Measurements from ENCODE around the gene ZNF236. TPM values are rescaled to one million over a fixed set of nuclear protein-coding genes. Genes with fewer than 3 reads are reported as not detected.

ZNF236 gene
- total RNA-seq, 4 donors from 2014 or later: 6.2 to 16.5 (median 10.7) TPM

DNA sequence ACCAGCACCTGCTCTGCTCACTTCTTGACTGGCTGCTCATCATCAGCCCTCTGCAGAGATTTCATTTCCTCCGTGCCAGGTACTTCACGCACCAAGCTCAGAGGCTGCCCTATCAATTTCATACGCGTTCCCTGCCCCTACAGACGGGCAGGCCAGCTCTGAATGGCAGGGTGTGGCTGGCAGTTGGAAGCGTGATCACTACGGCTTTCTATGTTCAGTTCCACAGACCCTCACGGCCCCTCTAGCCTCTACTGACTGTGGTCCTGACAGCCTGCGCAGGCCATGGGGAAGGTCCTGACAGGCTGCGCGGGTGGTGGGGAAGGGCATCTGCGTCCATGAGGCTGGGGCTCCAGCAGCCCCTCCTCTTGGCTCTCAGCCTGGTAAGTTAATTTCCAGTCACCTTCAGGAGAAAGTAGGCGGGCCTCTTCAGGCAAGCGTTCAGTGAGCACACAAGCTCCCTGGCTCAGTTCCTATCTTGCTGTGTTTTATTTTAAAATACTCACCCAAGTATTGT lies 154.8 kb downstream of the ZNF236 start:
- DNase-seq: no peak
- Histone ChIP-seq H3K27me3 (no peaks in the 10 kb centered on the region), H3K4me1 (peaks cover 0 to 30% (median 5%) of the 10 kb centered on the region in 3 donors), H3K4me3 (no peak overlapping the region), H3K27ac (no peak overlapping the region), H3K9me3 (no peaks in the 10 kb centered on the region), H3K36me3 (peaks cover 0 to 5% (median 0%) of the 10 kb centered on the region in 3 donors)
- no peak for TF ChIP-seq CTCF (IDR thresholded peaks at IDR 0.05)
- TF ChIP-seq POLR2A (IDR thresholded peaks at IDR 0.05): no peak
- 31 to 83% methylated on average over 10 to 11 of the region's 14 CpGs for WGBS, 2 donors
- intact Hi-C loops (cut with DNase I): no loop called here

GRCh38 chr18:76977684-76978232 lies 155.4 kb downstream of the ZNF236 start:
- Histone ChIP-seq H3K4me3 (no peak overlapping the region), H3K9me3 (no peaks in the 10 kb centered on the region), H3K4me1 (peaks cover 0 to 24% (median 4%) of the 10 kb centered on the region in 3 donors), H3K27me3 (no peaks in the 10 kb centered on the region), H3K36me3 (peaks cover 0 to 5% (median 0%) of the 10 kb centered on the region in 3 donors), H3K27ac (no peak overlapping the region)
- intact Hi-C loops (cut with DNase I): no loop called here
- 54 to 73% methylated on average over 9 to 10 of the region's 11 CpGs for WGBS, 2 donors
- TF ChIP-seq POLR2A (IDR thresholded peaks at IDR 0.05) (no peak), CTCF (IDR thresholded peaks at IDR 0.05) (no peak)
- no peak for DNase-seq

GRCh38 chr18:76978616-76979015 lies 156.3 kb downstream of the ZNF236 start:
- intact Hi-C loops (cut with DNase I): no loop called here
- no peak overlapping the region for H3K4me3 ChIP-seq
- TF ChIP-seq CTCF (IDR thresholded peaks at IDR 0.05): no peak
- TF ChIP-seq POLR2A (IDR thresholded peaks at IDR 0.05): no peak
- H3K9me3 ChIP-seq: no peaks in the 10 kb centered on the region
- H3K27me3 ChIP-seq: no peaks in the 10 kb centered on the region
- no peak for DNase-seq
- H3K27ac ChIP-seq: no peak overlapping the region
- peaks cover 0 to 2% (median 0%) of the 10 kb centered on the region in 3 donors for H3K36me3 ChIP-seq
- 89 to 95% methylated on average over 13 to 14 of the region's 14 CpGs for WGBS, 2 donors
- peaks cover 0 to 23% (median 0%) of the 10 kb centered on the region in 3 donors for H3K4me1 ChIP-seq

- H3K36me3 ChIP-seq: no peaks in the 10 kb centered on the region
- H3K4me3 ChIP-seq: no peak overlapping the region
- no peak overlapping the region for H3K27ac ChIP-seq
- DNase-seq: no peak
- H3K9me3 ChIP-seq: no peaks in the 10 kb centered on the region
- no peaks in the 10 kb centered on the region for H3K27me3 ChIP-seq
- peaks cover 0 to 21% (median 0%) of the 10 kb centered on the region in 3 donors for H3K4me1 ChIP-seq
- WGBS, 2 donors: 76 to 87% methylated on average over 21 to 26 of the region's 31 CpGs
- intact Hi-C loops (cut with DNase I): no loop called here
- TF ChIP-seq CTCF (IDR thresholded peaks at IDR 0.05) (no peak), POLR2A (IDR thresholded peaks at IDR 0.05) (no peak)
These were observed 156.9 kb downstream of the ZNF236 start for GRCh38 chr18:76979111-76979751.

DNA sequence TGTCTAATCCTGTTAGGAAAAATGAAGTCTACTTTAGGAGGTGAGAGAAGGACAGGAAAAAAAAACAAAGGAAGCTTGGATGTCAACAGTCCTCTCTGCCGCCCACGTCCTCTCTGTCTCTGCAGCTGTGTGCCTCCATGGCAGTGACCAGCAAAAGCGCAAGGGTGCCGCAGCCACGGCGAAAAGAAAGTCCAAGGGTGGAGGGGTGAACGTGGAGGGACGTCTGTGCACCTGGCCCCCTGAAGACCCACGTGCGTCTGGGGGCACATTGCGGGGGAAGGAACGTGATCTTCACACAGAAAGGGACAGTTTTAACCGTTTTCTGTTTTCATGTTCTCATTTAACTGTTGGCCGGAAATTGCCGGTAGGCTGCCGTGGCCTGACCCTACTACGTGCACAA lies 157.5 kb downstream of the ZNF236 start:
- Histone ChIP-seq H3K36me3 (no peaks in the 10 kb centered on the region), H3K27ac (no peak overlapping the region), H3K4me3 (no peak overlapping the region), H3K9me3 (no peaks in the 10 kb centered on the region), H3K27me3 (no peaks in the 10 kb centered on the region), H3K4me1 (peaks cover 0 to 21% (median 0%) of the 10 kb centered on the region in 3 donors)
- no peak for TF ChIP-seq POLR2A (IDR thresholded peaks at IDR 0.05)
- TF ChIP-seq CTCF (IDR thresholded peaks at IDR 0.05): no peak
- intact Hi-C loops (cut with DNase I): loop anchor here (10.0 kb wide), 1 partner anchor 175 kb away; no protein-coding TSS in a partner anchor
- DNase-seq: no peak
- 85 to 89% methylated on average over 17 of the region's 17 CpGs for WGBS, 2 donors
